LHCN-M2 (cell line): Measurements from ENCODE around the gene INTS6. TPM values are rescaled to one million over a fixed set of nuclear protein-coding genes. Genes with fewer than 3 reads are reported as not detected.

Experiments
- DNase-seq: peaks from one replicate; pipeline ENCODE4 v3.0.0-alpha.2; 2012; ENCODE audit warnings: low read depth
- total RNA-seq: library from RNA; depleted of rRNA; stranded (reverse); fragments of >200 nt; gene quantifications from 2 replicates; pipeline ENCODE4 v1.2.3, GENCODE V29; 2014; rRNA removed

INTS6 gene
- total RNA-seq, 1 experiment from 2014 or later: 37.1 TPM

GRCh38 chr13:51318876-51319275 is 134.0 kb downstream of the INTS6 start:
- DNase-seq: no peak

GRCh38 chr13:51318015-51318414 is 134.8 kb downstream of the INTS6 start:
- no peak for DNase-seq

- DNase-seq: peak; percentile 74
Observed at GRCh38 chr13:51317262-51317661, 135.6 kb downstream of the INTS6 start.

GRCh38 chr13:51313619-51314018 is 139.2 kb downstream of the INTS6 start:
- DNase-seq: no peak

GRCh38 chr13:51311957-51312520 is 140.8 kb downstream of the INTS6 start:
- no peak for DNase-seq

Other genes with a start within 250 kb of the INTS6 start
- not detected in 2 replicates for gene FAM124A, start 230.6 kb downstream of the INTS6 start, total RNA-seq
- not detected in 2 replicates for gene SERPINE3, start 113.3 kb downstream of the INTS6 start, total RNA-seq
- 7.6 and 8.2 TPM in 2 replicates for gene WDFY2, start 131.4 kb upstream of the INTS6 start, total RNA-seq